Mucosa of descending colon (tissue), 3 donors: ENCODE measurements around the gene DISP3. TPM values are rescaled to one million over a fixed set of nuclear protein-coding genes. Genes with fewer than 3 reads are reported as not detected.

Source experiments
- ATAC-seq: fragments of 200-7000 bp; cut with Tn5 transposase; one replicate; pipeline ENCODE4 v1.9.1; 2020; ENCODE audit warnings: mild to moderate bottlenecking, moderate library complexity
- DNase-seq, 3 donors: peaks; one replicate each; pipeline ENCODE4 v3.0.0-alpha.2; 2020
- H3K36me3 ChIP-seq: fragments of 200-600 bp; one replicate; pipeline ENCODE4 v1.8.0; 2021; ENCODE audit warnings: low read depth, mild to moderate bottlenecking
- H3K4me1 ChIP-seq: fragments of 200-600 bp; one replicate; pipeline ENCODE4 v1.8.0; 2021; ENCODE audit warnings: low read depth, mild to moderate bottlenecking
- H3K4me3 ChIP-seq: fragments of 200-600 bp; one replicate; pipeline ENCODE4 v1.8.0; 2021; ENCODE audit warnings: mild to moderate bottlenecking
- H3K9me3 ChIP-seq: fragments of 200-600 bp; one replicate; pipeline ENCODE4 v1.8.0; 2021; ENCODE audit warnings: mild to moderate bottlenecking
- intact Hi-C, 2 donors: fragments of 100-400 bp; cut with DNase I in 1 of 2; cut with micrococcal nuclease in 1 of 2; formaldehyde crosslinking; loops; one replicate each; pipeline versions ENCODE4 v1.11.0 to v1.11.1; 2022; cut with DNase I, micrococcal nuclease
- total RNA-seq, 3 donors: library from RNA; stranded (reverse); fragmentation: NEBNext Ultra II Directional in 2 of 3; extraction: Animal tissue kit (Norgen Biotek cat#: 25700) in 2 of 3; gene quantifications; one replicate each; pipeline versions ENCODE4 v1.2.1 to v1.2.4, GENCODE V29; 2021 to 2023
- TF ChIP-seq, protein P1 (sequence below): fragments of 200-600 bp; IDR thresholded peaks from one replicate; pipeline ENCODE4 v1.8.0; 2022; ENCODE audit warnings: antibody characterized with exemption, mild to moderate bottlenecking
- donor health status: DM: no; HTN: no; CAD: no; lungs with moderate emphysema.
- donor health status: DM: no; HTN: no; CAD: no.
- donor health status: DM: no; HTN: yes; CAD: no.

DISP3 gene
- total RNA-seq, 3 donors from 2014 or later, result 0.17 to 0.23 (median 0.19) TPM

DNA sequence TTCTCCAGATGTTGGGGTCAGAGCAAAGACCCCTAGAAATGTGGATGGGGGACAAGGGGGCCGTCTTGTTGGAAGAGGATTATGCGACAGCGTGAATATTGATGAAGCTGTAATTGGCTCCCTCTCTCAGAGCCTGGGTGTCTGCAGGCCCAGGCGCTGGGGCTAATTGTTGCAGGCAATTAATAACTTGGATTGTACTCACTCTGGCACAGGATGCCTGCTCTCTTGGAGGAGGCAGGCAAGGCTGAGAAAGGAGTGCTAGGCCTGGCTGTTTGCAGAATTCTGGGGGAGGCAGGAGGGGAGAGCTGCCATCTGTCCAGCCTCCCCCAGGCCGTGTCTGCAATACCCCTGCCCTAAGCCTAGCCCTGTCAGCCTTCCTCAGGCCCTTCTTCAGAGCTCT is 4.1 kb upstream of the DISP3 start:
- intact Hi-C loops, result no loop called here
- TF ChIP-seq, protein P1, sequence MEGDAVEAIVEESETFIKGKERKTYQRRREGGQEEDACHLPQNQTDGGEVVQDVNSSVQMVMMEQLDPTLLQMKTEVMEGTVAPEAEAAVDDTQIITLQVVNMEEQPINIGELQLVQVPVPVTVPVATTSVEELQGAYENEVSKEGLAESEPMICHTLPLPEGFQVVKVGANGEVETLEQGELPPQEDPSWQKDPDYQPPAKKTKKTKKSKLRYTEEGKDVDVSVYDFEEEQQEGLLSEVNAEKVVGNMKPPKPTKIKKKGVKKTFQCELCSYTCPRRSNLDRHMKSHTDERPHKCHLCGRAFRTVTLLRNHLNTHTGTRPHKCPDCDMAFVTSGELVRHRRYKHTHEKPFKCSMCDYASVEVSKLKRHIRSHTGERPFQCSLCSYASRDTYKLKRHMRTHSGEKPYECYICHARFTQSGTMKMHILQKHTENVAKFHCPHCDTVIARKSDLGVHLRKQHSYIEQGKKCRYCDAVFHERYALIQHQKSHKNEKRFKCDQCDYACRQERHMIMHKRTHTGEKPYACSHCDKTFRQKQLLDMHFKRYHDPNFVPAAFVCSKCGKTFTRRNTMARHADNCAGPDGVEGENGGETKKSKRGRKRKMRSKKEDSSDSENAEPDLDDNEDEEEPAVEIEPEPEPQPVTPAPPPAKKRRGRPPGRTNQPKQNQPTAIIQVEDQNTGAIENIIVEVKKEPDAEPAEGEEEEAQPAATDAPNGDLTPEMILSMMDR, result no peak
- no peak for DNase-seq

DNA sequence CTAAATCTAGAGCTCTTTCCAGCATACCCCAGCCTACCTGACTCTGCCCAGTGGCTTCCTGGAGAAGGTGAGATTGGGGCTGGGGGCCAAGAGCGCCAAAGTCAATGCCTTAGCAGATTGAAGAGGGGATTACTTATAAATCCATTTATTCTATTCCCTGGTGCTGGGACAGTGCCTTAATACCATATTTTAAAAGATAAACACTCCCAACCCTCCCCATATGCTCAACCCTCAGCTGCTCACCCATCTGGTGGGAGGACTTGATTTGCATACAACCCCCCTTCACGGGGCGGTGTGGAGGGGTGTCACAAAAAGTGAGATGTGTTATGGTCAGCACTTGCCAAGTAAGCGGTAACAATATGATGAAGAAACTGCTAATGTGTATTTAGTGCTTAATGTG is 3.2 kb upstream of the DISP3 start:
- Histone ChIP-seq H3K4me3 (no peak overlapping the region), H3K9me3 (no peaks in the 10 kb centered on the region), H3K36me3 (no peaks in the 10 kb centered on the region), H3K4me1 (peaks cover 7% of the 10 kb centered on the region)
- ATAC-seq (no peak), DNase-seq (no peak)
- intact Hi-C loops, result no loop called here
- TF ChIP-seq, protein P1, result no peak

More for the DNA sequence above, 4.1 kb upstream of the DISP3 start:
- Histone ChIP-seq H3K4me3 (no peak overlapping the region), H3K4me1 (peaks cover 7% of the 10 kb centered on the region), H3K9me3 (no peaks in the 10 kb centered on the region), H3K36me3 (no peaks in the 10 kb centered on the region)
- ATAC-seq, result no peak

DNA sequence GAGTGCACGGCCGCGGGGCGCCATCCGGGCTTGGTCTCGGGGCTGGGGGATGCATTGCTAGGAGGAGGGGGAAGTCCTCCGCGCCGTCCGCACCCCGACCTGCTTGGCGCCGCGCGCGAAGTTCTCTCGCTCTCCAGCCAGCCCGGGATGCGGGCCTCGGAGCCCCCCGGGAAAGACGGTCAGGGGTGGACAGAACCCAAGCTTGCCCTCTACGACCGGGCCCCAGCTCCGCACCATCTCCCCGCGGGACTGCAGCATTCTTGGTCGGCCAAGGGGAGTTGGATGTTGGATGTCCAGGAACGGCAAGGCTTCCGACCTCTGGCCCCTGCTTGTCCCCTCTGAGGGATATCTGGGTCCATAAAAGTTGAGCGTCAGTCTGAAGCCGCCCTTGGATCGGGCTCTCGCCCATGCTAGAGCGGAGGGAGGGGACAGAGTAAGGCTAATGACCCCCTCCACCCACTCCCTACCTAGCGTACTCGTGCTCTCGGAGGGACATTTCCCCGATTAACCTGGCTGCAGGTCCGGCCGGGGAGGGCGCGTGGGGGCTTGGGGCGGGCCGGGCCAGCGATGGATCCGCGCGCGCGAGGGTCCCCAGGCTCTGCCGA is 522 bp downstream of the DISP3 start:
- peaks cover 7% of the 10 kb centered on the region for H3K4me1 ChIP-seq
- TF ChIP-seq, protein P1, result no peak
- no peaks in the 10 kb centered on the region for H3K9me3 ChIP-seq
- no peaks in the 10 kb centered on the region for H3K36me3 ChIP-seq
- no peak for ATAC-seq
- DNase-seq, result no peak
- intact Hi-C loops, result no loop called here
- no peak overlapping the region for H3K4me3 ChIP-seq

DNA sequence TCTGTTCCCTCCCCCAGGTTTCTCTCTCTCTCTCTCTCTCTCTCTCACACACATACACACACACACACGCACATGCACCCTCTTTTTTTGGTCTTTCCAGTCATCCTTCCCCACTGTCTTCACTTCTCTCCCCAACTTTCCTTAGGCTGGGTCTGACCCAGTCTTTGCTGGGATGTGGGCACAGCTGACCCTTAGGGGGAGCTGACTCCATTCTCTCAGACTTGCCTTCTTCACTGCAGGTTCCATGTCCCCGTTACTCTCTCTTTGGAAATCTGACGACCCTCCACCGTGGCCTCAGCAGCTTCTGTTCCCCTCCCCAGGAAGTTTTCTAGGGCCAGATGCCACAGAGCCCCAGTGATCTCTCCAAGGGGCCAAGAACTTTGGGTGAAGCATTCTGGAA is 2.1 kb downstream of the DISP3 start:
- Histone ChIP-seq H3K4me1 (peaks cover 7% of the 10 kb centered on the region), H3K4me3 (no peak overlapping the region), H3K9me3 (no peaks in the 10 kb centered on the region), H3K36me3 (no peaks in the 10 kb centered on the region)
- DNase-seq, result no peak
- TF ChIP-seq, protein P1, result no peak
- intact Hi-C loops, result no loop called here
- ATAC-seq, result no peak

DNA sequence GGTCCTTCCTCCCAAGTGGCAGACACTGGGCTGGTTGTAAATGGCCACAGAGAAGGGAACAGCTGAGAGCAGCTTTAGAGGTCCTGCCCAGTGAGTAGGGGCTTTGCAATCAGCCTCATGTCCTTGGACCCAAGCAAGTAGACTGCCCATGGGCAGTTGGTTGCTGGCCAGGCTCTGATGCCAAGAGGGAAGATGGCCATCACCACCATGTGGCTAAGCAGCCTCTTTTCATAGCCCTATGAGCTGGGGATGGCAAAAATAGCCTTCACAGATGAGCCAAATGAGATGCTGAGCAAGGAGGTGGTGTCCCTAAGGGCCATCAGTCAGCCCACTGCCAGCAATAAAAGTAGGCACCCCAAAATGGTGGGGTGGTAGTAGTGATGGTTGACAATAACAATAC is 3.2 kb downstream of the DISP3 start:
- H3K4me3 ChIP-seq, result no peak overlapping the region
- intact Hi-C loops, result no loop called here
- H3K4me1 ChIP-seq, result peaks cover 7% of the 10 kb centered on the region
- TF ChIP-seq, protein P1, result no peak
- no peaks in the 10 kb centered on the region for H3K9me3 ChIP-seq
- ATAC-seq, result no peak
- no peak for DNase-seq
- no peaks in the 10 kb centered on the region for H3K36me3 ChIP-seq
